GM13977 (cell line): Measurements from ENCODE around the gene MOCS2.
A peak's percentile ranks its signal among the peaks of the same experiment; 100 is the strongest.

Source experiments
- DNase-seq: peaks from one replicate; pipeline ENCODE4 v3.0.0; 2012; ENCODE audit warnings: low spot score
- CTCF ChIP-seq: IDR thresholded peaks from 2 replicates; pipeline ENCODE4 v1.5.1; 2012; ENCODE audit warnings: mild to moderate bottlenecking, control low read depth; ENCODE audit not compliant: insufficient read depth; ENCODE audit errors: extremely low read depth, missing control alignments
- in situ Hi-C: fragments of 300-500 bp; cut with MboI; formaldehyde crosslinking; loops from one replicate; pipeline ENCODE4 v1.12.0; 2022; ENCODE audit warnings: low sequenced_read_pairs, low pct_unique_long_range_greater_than_20kb, mixed read lengths, inconsistent platforms; ENCODE audit not compliant: unreplicated experiment

The MOCS2 gene

GRCh38 chr5:53099546-53099945 lies 10.0 kb downstream of the MOCS2 start:
- no peak for TF ChIP-seq CTCF
- in situ Hi-C loops = loop anchor here (5.0 kb wide), 1 partner anchor 152 kb away; no protein-coding TSS in a partner anchor
- DNase-seq = no peak

- peak; percentile 28 for DNase-seq
- in situ Hi-C loops = loop anchor here (5.0 kb wide), 1 partner anchor 149 kb away; no protein-coding TSS in a partner anchor
- TF ChIP-seq CTCF = peak; percentile 78
These were observed 13.5 kb downstream of the MOCS2 start for GRCh38 chr5:53095931-53096525.

GRCh38 chr5:53095217-53095616 lies 14.3 kb downstream of the MOCS2 start:
- DNase-seq = no peak
- TF ChIP-seq CTCF = no peak
- in situ Hi-C loops = loop anchor here (5.0 kb wide), 1 partner anchor 148 kb away; no protein-coding TSS in a partner anchor

GRCh38 chr5:53092242-53092641 lies 17.3 kb downstream of the MOCS2 start:
- no peak for TF ChIP-seq CTCF
- in situ Hi-C loops = no loop called here
- no peak for DNase-seq

GRCh38 chr5:53091289-53091688 lies 18.3 kb downstream of the MOCS2 start:
- no peak for DNase-seq
- in situ Hi-C loops = no loop called here

GRCh38 chr5:53090229-53090628 lies 19.3 kb downstream of the MOCS2 start:
- no peak for DNase-seq
- in situ Hi-C loops = no loop called here
- TF ChIP-seq CTCF = no peak

More at GRCh38 chr5:53091289-53091688, 18.3 kb downstream of the MOCS2 start:
- TF ChIP-seq CTCF = no peak
